WTC11 (cell line): Measurements from ENCODE around the gene UNC13D. TPM values are rescaled to one million over a fixed set of nuclear protein-coding genes. Genes with fewer than 3 reads are reported as not detected.
A peak's percentile ranks its signal among the peaks of the same experiment; 100 is the strongest.

Source experiments
- ATAC-seq: fragments of 200-7000 bp; cut with Tn5 transposase; 2 replicates; pipeline ENCODE4 v1.10.0; 2021; ENCODE audit warnings: mild to moderate bottlenecking, moderate library complexity
- CTCF ChIA-PET: fragments of 300-600 bp; sonication (Branson Sonifier 250); formaldehyde crosslinking; loops from one replicate; lab custom pipeline; 2021; ENCODE audit warnings: antibody characterized with exemption; lab: Charles Lee
- POLR2A ChIA-PET: fragments of 350-600 bp; sonication (Branson Sonifier 250); formaldehyde crosslinking; loops from one replicate; lab custom pipeline; 2021; ENCODE audit warnings: antibody characterized with exemption; lab: Charles Lee
- DNase-seq: peaks from one replicate; pipeline ENCODE4 v3.0.0; 2021; ENCODE audit warnings: low spot score
- H3K27ac Mint-ChIP-seq: 2 replicates; pipeline ENCODE4 v1.8.0; 2021; ENCODE audit warnings: mixed read lengths
- H3K27me3 Mint-ChIP-seq: 2 replicates; pipeline ENCODE4 v1.8.0; 2021; ENCODE audit warnings: low read depth, mild to moderate bottlenecking, moderate library complexity, mixed read lengths
- H3K36me3 Mint-ChIP-seq: 2 replicates; pipeline ENCODE4 v1.8.0; 2021; ENCODE audit warnings: mixed read lengths
- H3K4me1 Mint-ChIP-seq: 2 replicates; pipeline ENCODE4 v1.8.0; 2022; ENCODE audit warnings: mixed read lengths
- H3K4me3 Mint-ChIP-seq: 2 replicates; pipeline ENCODE4 v1.8.0; 2021; ENCODE audit warnings: mild to moderate bottlenecking, moderate library complexity, mixed read lengths
- H3K9me3 Mint-ChIP-seq: 2 replicates; pipeline ENCODE4 v1.8.0; 2021; ENCODE audit warnings: mixed read lengths
- FOXJ3 ChIP-seq: sonication (generic); formaldehyde crosslinking; IDR thresholded peaks from 2 replicates; pipeline ENCODE4 v1.9.0; 2021; ENCODE audit warnings: missing genetic modification reagents, mild to moderate bottlenecking, borderline replicate concordance
- FOXP1 ChIP-seq: sonication (generic); formaldehyde crosslinking; IDR thresholded peaks from 2 replicates; pipeline ENCODE4 v1.8.0; 2022; ENCODE audit warnings: missing genetic modification reagents, mild to moderate bottlenecking, moderate library complexity, borderline replicate concordance
- FOXP4 ChIP-seq: sonication (generic); formaldehyde crosslinking; IDR thresholded peaks from 2 replicates; pipeline ENCODE4 v1.8.0; 2022; ENCODE audit warnings: mild to moderate bottlenecking, missing genetic modification reagents
- GABPB1 ChIP-seq: sonication (generic); formaldehyde crosslinking; IDR thresholded peaks from 2 replicates; pipeline ENCODE4 v1.8.1; 2023; ENCODE audit warnings: mild to moderate bottlenecking, missing genetic modification reagents
- GTF2I ChIP-seq: fragments of 250-450 bp; sonication (Bioruptor Pico); conservative IDR thresholded peaks from 2 replicates; pipeline ENCODE4 v1.4.0; 2021; ENCODE audit warnings: mild to moderate bottlenecking
- HMGA2 ChIP-seq: fragments of 250-450 bp; sonication (Bioruptor Pico); IDR thresholded peaks from 2 replicates; pipeline ENCODE4 v1.4.0; 2021; ENCODE audit warnings: mild to moderate bottlenecking, moderate library complexity
- HMGXB4 ChIP-seq: sonication (generic); formaldehyde crosslinking; IDR thresholded peaks from 2 replicates; pipeline ENCODE4 v1.8.1; 2023; ENCODE audit warnings: mild to moderate bottlenecking, moderate library complexity, missing genetic modification reagents
- MLX ChIP-seq: sonication (generic); formaldehyde crosslinking; IDR thresholded peaks from 2 replicates; pipeline ENCODE4 v1.8.1; 2023; ENCODE audit warnings: mild to moderate bottlenecking, missing genetic modification reagents, moderate library complexity
- NFYB ChIP-seq: sonication (generic); formaldehyde crosslinking; conservative IDR thresholded peaks from 2 replicates; pipeline ENCODE4 v1.8.0; 2022; ENCODE audit warnings: low read depth, missing genetic modification reagents
- PRRX2 ChIP-seq: fragments of 250-450 bp; sonication (Bioruptor Pico); IDR thresholded peaks from 2 replicates; pipeline ENCODE4 v1.8.0; 2021; ENCODE audit warnings: mild to moderate bottlenecking
- SMAD4 ChIP-seq: sonication (generic); formaldehyde crosslinking; IDR thresholded peaks from 2 replicates; pipeline ENCODE4 v1.8.0; 2022; ENCODE audit warnings: mild to moderate bottlenecking, missing genetic modification reagents
- TEAD1 ChIP-seq: sonication (generic); formaldehyde crosslinking; IDR thresholded peaks from 2 replicates; pipeline ENCODE4 v1.8.0; 2022; ENCODE audit warnings: mild to moderate bottlenecking, missing genetic modification reagents
- TP53 ChIP-seq: sonication (generic); formaldehyde crosslinking; IDR thresholded peaks from 2 replicates; pipeline ENCODE4 v1.8.1; 2023; ENCODE audit warnings: mild to moderate bottlenecking, missing genetic modification reagents
- ZBTB21 ChIP-seq: sonication (generic); formaldehyde crosslinking; IDR thresholded peaks from 2 replicates; pipeline ENCODE4 v1.8.1; 2023; ENCODE audit warnings: mild to moderate bottlenecking, missing genetic modification reagents, borderline replicate concordance
- ZNF263 ChIP-seq: sonication (generic); formaldehyde crosslinking; IDR thresholded peaks from 2 replicates; pipeline ENCODE4 v1.8.1; 2022; ENCODE audit warnings: low read depth, mild to moderate bottlenecking, moderate library complexity, missing genetic modification reagents
- ZNF317 ChIP-seq: sonication (generic); formaldehyde crosslinking; IDR thresholded peaks from 2 replicates; pipeline ENCODE4 v1.8.1; 2023; ENCODE audit warnings: low read depth, mild to moderate bottlenecking, moderate library complexity, missing genetic modification reagents, borderline replicate concordance
- total RNA-seq: library from RNA; stranded (reverse); gene quantifications from 3 replicates; pipeline ENCODE4 v1.2.3, GENCODE V29; 2021
- TF ChIP-seq, protein P1 (sequence below): sonication (generic); formaldehyde crosslinking; IDR thresholded peaks from 2 replicates; pipeline ENCODE4 v1.8.0; 2023; ENCODE audit warnings: missing genetic modification reagents, mild to moderate bottlenecking, borderline replicate concordance
- TF ChIP-seq, protein P2 (sequence below): sonication (generic); formaldehyde crosslinking; IDR thresholded peaks from 2 replicates; pipeline ENCODE4 v1.8.0; 2022; ENCODE audit warnings: missing genetic modification reagents

Gene UNC13D
- total RNA-seq, 1 experiment from 2014 or later: 13.1 TPM

GRCh38 chr17:75878174-75878998 is 34.2 kb upstream of the UNC13D start, which contains the start of gene TRIM47 (continued):
- TF ChIP-seq NFYB (CRISPR knock-in tag) (0 out of 2 replicates have a peak, but pooled peaks have one; percentile 12), SMAD4 (CRISPR knock-in tag) (no peak), HMGXB4 (CRISPR knock-in tag) (peak; percentile 6; the same call in 1 of the 2 replicates), ZNF317 (no peak), MLX (CRISPR knock-in tag) (no peak), FOXJ3 (no peak), GTF2I (CRISPR knock-in tag) (no peak), PRRX2 (CRISPR knock-in tag) (no peak), ZBTB21 (no peak), HMGA2 (no peak)
- TF ChIP-seq, protein P1, sequence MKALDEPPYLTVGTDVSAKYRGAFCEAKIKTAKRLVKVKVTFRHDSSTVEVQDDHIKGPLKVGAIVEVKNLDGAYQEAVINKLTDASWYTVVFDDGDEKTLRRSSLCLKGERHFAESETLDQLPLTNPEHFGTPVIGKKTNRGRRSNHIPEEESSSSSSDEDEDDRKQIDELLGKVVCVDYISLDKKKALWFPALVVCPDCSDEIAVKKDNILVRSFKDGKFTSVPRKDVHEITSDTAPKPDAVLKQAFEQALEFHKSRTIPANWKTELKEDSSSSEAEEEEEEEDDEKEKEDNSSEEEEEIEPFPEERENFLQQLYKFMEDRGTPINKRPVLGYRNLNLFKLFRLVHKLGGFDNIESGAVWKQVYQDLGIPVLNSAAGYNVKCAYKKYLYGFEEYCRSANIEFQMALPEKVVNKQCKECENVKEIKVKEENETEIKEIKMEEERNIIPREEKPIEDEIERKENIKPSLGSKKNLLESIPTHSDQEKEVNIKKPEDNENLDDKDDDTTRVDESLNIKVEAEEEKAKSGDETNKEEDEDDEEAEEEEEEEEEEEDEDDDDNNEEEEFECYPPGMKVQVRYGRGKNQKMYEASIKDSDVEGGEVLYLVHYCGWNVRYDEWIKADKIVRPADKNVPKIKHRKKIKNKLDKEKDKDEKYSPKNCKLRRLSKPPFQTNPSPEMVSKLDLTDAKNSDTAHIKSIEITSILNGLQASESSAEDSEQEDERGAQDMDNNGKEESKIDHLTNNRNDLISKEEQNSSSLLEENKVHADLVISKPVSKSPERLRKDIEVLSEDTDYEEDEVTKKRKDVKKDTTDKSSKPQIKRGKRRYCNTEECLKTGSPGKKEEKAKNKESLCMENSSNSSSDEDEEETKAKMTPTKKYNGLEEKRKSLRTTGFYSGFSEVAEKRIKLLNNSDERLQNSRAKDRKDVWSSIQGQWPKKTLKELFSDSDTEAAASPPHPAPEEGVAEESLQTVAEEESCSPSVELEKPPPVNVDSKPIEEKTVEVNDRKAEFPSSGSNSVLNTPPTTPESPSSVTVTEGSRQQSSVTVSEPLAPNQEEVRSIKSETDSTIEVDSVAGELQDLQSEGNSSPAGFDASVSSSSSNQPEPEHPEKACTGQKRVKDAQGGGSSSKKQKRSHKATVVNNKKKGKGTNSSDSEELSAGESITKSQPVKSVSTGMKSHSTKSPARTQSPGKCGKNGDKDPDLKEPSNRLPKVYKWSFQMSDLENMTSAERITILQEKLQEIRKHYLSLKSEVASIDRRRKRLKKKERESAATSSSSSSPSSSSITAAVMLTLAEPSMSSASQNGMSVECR (CRISPR knock-in tag): 0 out of 2 replicates have a peak, but pooled peaks have one; percentile 33
- TF ChIP-seq, protein P2, sequence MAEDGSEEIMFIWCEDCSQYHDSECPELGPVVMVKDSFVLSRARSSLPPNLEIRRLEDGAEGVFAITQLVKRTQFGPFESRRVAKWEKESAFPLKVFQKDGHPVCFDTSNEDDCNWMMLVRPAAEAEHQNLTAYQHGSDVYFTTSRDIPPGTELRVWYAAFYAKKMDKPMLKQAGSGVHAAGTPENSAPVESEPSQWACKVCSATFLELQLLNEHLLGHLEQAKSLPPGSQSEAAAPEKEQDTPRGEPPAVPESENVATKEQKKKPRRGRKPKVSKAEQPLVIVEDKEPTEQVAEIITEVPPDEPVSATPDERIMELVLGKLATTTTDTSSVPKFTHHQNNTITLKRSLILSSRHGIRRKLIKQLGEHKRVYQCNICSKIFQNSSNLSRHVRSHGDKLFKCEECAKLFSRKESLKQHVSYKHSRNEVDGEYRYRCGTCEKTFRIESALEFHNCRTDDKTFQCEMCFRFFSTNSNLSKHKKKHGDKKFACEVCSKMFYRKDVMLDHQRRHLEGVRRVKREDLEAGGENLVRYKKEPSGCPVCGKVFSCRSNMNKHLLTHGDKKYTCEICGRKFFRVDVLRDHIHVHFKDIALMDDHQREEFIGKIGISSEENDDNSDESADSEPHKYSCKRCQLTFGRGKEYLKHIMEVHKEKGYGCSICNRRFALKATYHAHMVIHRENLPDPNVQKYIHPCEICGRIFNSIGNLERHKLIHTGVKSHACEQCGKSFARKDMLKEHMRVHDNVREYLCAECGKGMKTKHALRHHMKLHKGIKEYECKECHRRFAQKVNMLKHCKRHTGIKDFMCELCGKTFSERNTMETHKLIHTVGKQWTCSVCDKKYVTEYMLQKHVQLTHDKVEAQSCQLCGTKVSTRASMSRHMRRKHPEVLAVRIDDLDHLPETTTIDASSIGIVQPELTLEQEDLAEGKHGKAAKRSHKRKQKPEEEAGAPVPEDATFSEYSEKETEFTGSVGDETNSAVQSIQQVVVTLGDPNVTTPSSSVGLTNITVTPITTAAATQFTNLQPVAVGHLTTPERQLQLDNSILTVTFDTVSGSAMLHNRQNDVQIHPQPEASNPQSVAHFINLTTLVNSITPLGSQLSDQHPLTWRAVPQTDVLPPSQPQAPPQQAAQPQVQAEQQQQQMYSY (CRISPR knock-in tag): peak; percentile 61

- POLR2A ChIA-PET: interaction anchor here (0.6 to 3.5 kb wide), 3 partner anchors 12 to 23 kb away, joined by 3 to 16 read pairs (median 4); partner anchors contain the start of gene WBP2
- Mint-ChIP-seq H3K4me1 (peaks cover 17% of the 10 kb centered on the region), H3K4me3 (peak overlapping the region; percentile 77), H3K27me3 (peaks cover 39% of the 10 kb centered on the region), H3K9me3 (no peaks in the 10 kb centered on the region), H3K27ac (no peak overlapping the region), H3K36me3 (no peaks in the 10 kb centered on the region)
- CTCF ChIA-PET: interaction anchor here (0.5 to 6.1 kb wide), 27 partner anchors 8 to 421 kb away, joined by 3 to 71 read pairs (median 4); partner anchors contain the start of genes CDK3, MRPL38, TMEM94 and TRIM65
- ATAC-seq (peak; percentile 81), DNase-seq (peak; percentile 81)
- TF ChIP-seq HMGXB4 (CRISPR knock-in tag) (peak; percentile 81), GABPB1 (CRISPR knock-in tag) (peak; percentile 9; the same call in 1 of the 2 replicates), ZNF263 (CRISPR knock-in tag) (no peak), FOXP1 (CRISPR knock-in tag) (peak; percentile 85; the same call in 1 of the 2 replicates), TEAD1 (peak; percentile 43; the same call in 1 of the 2 replicates), TP53 (CRISPR knock-in tag) (0 out of 2 replicates have a peak, but pooled peaks have one; percentile 42), FOXP4 (CRISPR knock-in tag) (peak; percentile 80; the same call in 1 of the 2 replicates), ZNF317 (0 out of 2 replicates have a peak, but pooled peaks have one; percentile 15)
Observed at GRCh38 chr17:75877752-75878173, 33.6 kb upstream of the UNC13D start.
